Lower lobe of right lung (tissue), 2 donors: ENCODE results near the gene TMEM39A. TPM values are rescaled to one million over a fixed set of nuclear protein-coding genes. Genes with fewer than 3 reads are reported as not detected.

Source experiments
- ATAC-seq, 2 donors: fragments of 200-7000 bp; cut with Tn5 transposase; one replicate each; pipeline ENCODE4 v1.9.1; 2020 to 2022; ENCODE audit warnings: mild to moderate bottlenecking in 2 of 2, moderate library complexity in 2 of 2
- DNase-seq: peaks from one replicate; pipeline ENCODE4 v3.0.0-alpha.2; 2020
- H3K27ac ChIP-seq: fragments of 200-600 bp; one replicate; pipeline ENCODE4 v1.8.0; 2022
- H3K27me3 ChIP-seq: fragments of 200-600 bp; one replicate; pipeline ENCODE4 v1.8.0; 2022; ENCODE audit warnings: low read depth
- H3K36me3 ChIP-seq: fragments of 200-600 bp; one replicate; pipeline ENCODE4 v1.8.0; 2022; ENCODE audit warnings: mild to moderate bottlenecking
- H3K4me1 ChIP-seq: fragments of 200-600 bp; one replicate; pipeline ENCODE4 v1.8.0; 2022
- H3K4me3 ChIP-seq: fragments of 200-600 bp; one replicate; pipeline ENCODE4 v1.8.0; 2022; ENCODE audit warnings: mild to moderate bottlenecking
- H3K9me3 ChIP-seq: fragments of 200-600 bp; one replicate; pipeline ENCODE4 v1.8.0; 2022
- CTCF ChIP-seq: fragments of 200-600 bp; IDR thresholded peaks from one replicate; pipeline ENCODE4 v1.8.0; 2022; ENCODE audit warnings: antibody characterized with exemption, mild to moderate bottlenecking
- intact Hi-C: fragments of 100-400 bp; cut with DNase I; formaldehyde crosslinking; loops from one replicate; pipeline ENCODE4 v1.11.0; 2022
- total RNA-seq: library from RNA; stranded (reverse); fragmentation: NEBNext Ultra II Directional; extraction: Animal tissue kit (Norgen Biotek cat#: 25700); gene quantifications from one replicate; pipeline ENCODE4 v1.2.1, GENCODE V29; 2021
- donor health status: DM: no; HTN: yes; CAD: no; lungs with severe emphysema.

The TMEM39A gene
- total RNA-seq, 1 donor from 2014 or later = 37.9 TPM

- H3K9me3 ChIP-seq = no peaks in the 10 kb centered on the region
- no peak overlapping the region for H3K27ac ChIP-seq
- H3K27me3 ChIP-seq = no peaks in the 10 kb centered on the region
- peaks cover 29% of the 10 kb centered on the region for H3K4me1 ChIP-seq
- DNase-seq = no peak
- TF ChIP-seq CTCF = no peak
- no peak overlapping the region for H3K4me3 ChIP-seq
- peaks cover 98% of the 10 kb centered on the region for H3K36me3 ChIP-seq
- peak in 1 of 2 donors; percentile 43 for ATAC-seq
- intact Hi-C loops = no loop called here
Measured at GRCh38 chr3:119456469-119456868, 6.9 kb downstream of the TMEM39A start.

GRCh38 chr3:119453822-119454221, 9.6 kb downstream of the TMEM39A start:
- Histone ChIP-seq H3K27ac (no peak overlapping the region), H3K36me3 (peaks cover 100% of the 10 kb centered on the region), H3K9me3 (no peaks in the 10 kb centered on the region), H3K4me3 (no peak overlapping the region), H3K27me3 (no peaks in the 10 kb centered on the region), H3K4me1 (peaks cover 7% of the 10 kb centered on the region)
- ATAC-seq (no peak), DNase-seq (no peak)
- TF ChIP-seq CTCF = no peak
- intact Hi-C loops = no loop called here

GRCh38 chr3:119444590-119444989, 18.8 kb downstream of the TMEM39A start:
- ATAC-seq = no peak
- no peaks in the 10 kb centered on the region for H3K9me3 ChIP-seq

GRCh38 chr3:119443179-119443578, 20.2 kb downstream of the TMEM39A start:
- no peak for TF ChIP-seq CTCF
- Histone ChIP-seq H3K27me3 (no peaks in the 10 kb centered on the region), H3K9me3 (no peaks in the 10 kb centered on the region), H3K4me1 (no peaks in the 10 kb centered on the region), H3K27ac (no peak overlapping the region), H3K4me3 (no peak overlapping the region), H3K36me3 (peaks cover 83% of the 10 kb centered on the region)
- ATAC-seq (no peak), DNase-seq (no peak)
- intact Hi-C loops = no loop called here

More at GRCh38 chr3:119444590-119444989, 18.8 kb downstream of the TMEM39A start:
- peaks cover 93% of the 10 kb centered on the region for H3K36me3 ChIP-seq
- H3K27me3 ChIP-seq = no peaks in the 10 kb centered on the region
- no peak for DNase-seq
- no peak overlapping the region for H3K4me3 ChIP-seq
- no peak for TF ChIP-seq CTCF
- intact Hi-C loops = no loop called here
- no peaks in the 10 kb centered on the region for H3K4me1 ChIP-seq
- H3K27ac ChIP-seq = no peak overlapping the region

GRCh38 chr3:119437691-119438258, 25.6 kb downstream of the TMEM39A start:
- H3K9me3 ChIP-seq = no peaks in the 10 kb centered on the region
- no peak for TF ChIP-seq CTCF
- H3K36me3 ChIP-seq = peaks cover 84% of the 10 kb centered on the region
- intact Hi-C loops = no loop called here
- no peaks in the 10 kb centered on the region for H3K27me3 ChIP-seq
- ATAC-seq (no peak), DNase-seq (no peak)
- no peak overlapping the region for H3K4me3 ChIP-seq
- H3K27ac ChIP-seq = no peak overlapping the region
- H3K4me1 ChIP-seq = peaks cover 17% of the 10 kb centered on the region

GRCh38 chr3:119436977-119437376, 26.4 kb downstream of the TMEM39A start:
- Histone ChIP-seq H3K36me3 (peaks cover 85% of the 10 kb centered on the region), H3K4me1 (peaks cover 20% of the 10 kb centered on the region), H3K27me3 (no peaks in the 10 kb centered on the region), H3K4me3 (no peak overlapping the region), H3K9me3 (no peaks in the 10 kb centered on the region), H3K27ac (no peak overlapping the region)
- ATAC-seq = peak; percentile 57 to 59
- intact Hi-C loops = no loop called here
- no peak for TF ChIP-seq CTCF
- DNase-seq = no peak
